GM23338 (cell line): Measurements from ENCODE around the gene C11orf52. TPM values are rescaled to one million over a fixed set of nuclear protein-coding genes. Genes with fewer than 3 reads are reported as not detected.
A peak's percentile ranks its signal among the peaks of the same experiment; 100 is the strongest.

Source experiments
- ATAC-seq: fragments of 200-7000 bp; cut with Tn5 transposase; 3 replicates; pipeline ENCODE4 v1.9.1; 2020
- DNase-seq: peaks from one replicate; pipeline ENCODE4 v3.0.0-alpha.2; 2015; ENCODE audit warnings: low spot score
- H2AFZ ChIP-seq: fragments of 200-600 bp; sonication (generic); 2 replicates; pipeline ENCODE4 v1.8.0; 2016; ENCODE audit warnings: antibody characterized with exemption, mild to moderate bottlenecking, moderate library complexity
- H3F3A ChIP-seq: fragments of 200-600 bp; sonication (generic); replicated peaks from 2 replicates; pipeline ENCODE4 v1.8.0; 2017; ENCODE audit warnings: antibody characterized with exemption, mixed run types, low read depth
- H3K27ac ChIP-seq: fragments of 200-600 bp; sonication (generic); 2 replicates; pipeline ENCODE4 v1.6.1; 2016; ENCODE audit warnings: low read depth
- H3K27me3 ChIP-seq: fragments of 200-600 bp; sonication (generic); 2 replicates; pipeline ENCODE4 v1.8.0; 2016; ENCODE audit warnings: mild to moderate bottlenecking, mixed run types, moderate library complexity; ENCODE audit not compliant: insufficient read depth
- H3K36me3 ChIP-seq: fragments of 200-600 bp; sonication (generic); 2 replicates; pipeline ENCODE4 v1.8.0; 2016; ENCODE audit warnings: mild to moderate bottlenecking; ENCODE audit not compliant: insufficient read depth
- H3K4me1 ChIP-seq: fragments of 200-600 bp; sonication (generic); 2 replicates; pipeline ENCODE4 v1.8.0; 2016; ENCODE audit warnings: mild to moderate bottlenecking, moderate library complexity; ENCODE audit not compliant: insufficient read depth
- H3K4me2 ChIP-seq: fragments of 200-600 bp; sonication (generic); 2 replicates; pipeline ENCODE4 v1.7.1; 2017; ENCODE audit warnings: mixed run types
- H3K4me3 ChIP-seq: fragments of 200-600 bp; sonication (generic); 2 replicates; pipeline ENCODE4 v1.6.1; 2016; ENCODE audit warnings: mixed run types
- H3K79me2 ChIP-seq: fragments of 200-600 bp; sonication (generic); replicated peaks from 2 replicates; pipeline ENCODE4 v1.8.0; 2017; ENCODE audit warnings: mild to moderate bottlenecking; ENCODE audit not compliant: insufficient read depth
- H3K9me2 ChIP-seq: fragments of 200-600 bp; sonication (generic); 2 replicates; pipeline ENCODE4 v1.8.0; 2017; ENCODE audit not compliant: insufficient read depth
- H4K20me1 ChIP-seq: fragments of 200-600 bp; sonication (generic); replicated peaks from 2 replicates; pipeline ENCODE4 v1.8.0; 2017; ENCODE audit warnings: mild to moderate bottlenecking; ENCODE audit not compliant: insufficient read depth
- H3K27ac Mint-ChIP-seq: 2 replicates; pipeline ENCODE4 v1.8.0; 2020; ENCODE audit warnings: inconsistent platforms, mild to moderate bottlenecking, moderate library complexity, mixed read lengths
- H3K27me3 Mint-ChIP-seq: 3 replicates; pipeline ENCODE4 v1.8.0; 2022; ENCODE audit warnings: low read depth, mild to moderate bottlenecking, moderate library complexity, mixed read lengths, inconsistent platforms; ENCODE audit not compliant: insufficient read depth, poor library complexity
- H3K36me3 Mint-ChIP-seq: 3 replicates; pipeline ENCODE4 v1.8.0; 2021; ENCODE audit warnings: low read depth, mild to moderate bottlenecking, inconsistent platforms, moderate library complexity, mixed read lengths
- H3K4me1 Mint-ChIP-seq: 3 replicates; pipeline ENCODE4 v1.8.0; 2020; ENCODE audit warnings: mild to moderate bottlenecking, inconsistent platforms, mixed read lengths
- H3K4me3 Mint-ChIP-seq: 3 replicates; pipeline ENCODE4 v1.8.0; 2021; ENCODE audit warnings: moderate library complexity, mild to moderate bottlenecking, inconsistent platforms, mixed read lengths
- H3K9me3 Mint-ChIP-seq: 3 replicates; pipeline ENCODE4 v1.8.0; 2020; ENCODE audit warnings: moderate library complexity, mild to moderate bottlenecking, inconsistent platforms, mixed read lengths
- POLR2AphosphoS5 ChIP-seq: IDR thresholded peaks from 2 replicates; pipeline ENCODE4 v1.6.1; 2016; ENCODE audit warnings: antibody characterized with exemption, low read depth
- ZNF462 ChIP-seq: fragments of 250-450 bp; sonication (Bioruptor Pico); IDR thresholded peaks from 2 replicates; pipeline ENCODE4 v1.5.0; 2020; ENCODE audit warnings: mild to moderate bottlenecking, moderate library complexity
- polyA plus RNA-seq: library from polyadenylated mRNA; unstranded; fragments of >200 nt; fragmentation: Nextera tagmentation; extraction: Ambion mirVana; gene quantifications from 2 replicates; pipeline ENCODE4 v1.2.1, GENCODE V29; 2016
- total RNA-seq: library from RNA; depleted of rRNA; stranded (reverse); fragments of >200 nt; shearing (Covaris generic); gene quantifications from 2 replicates; pipeline ENCODE4 v1.2.3, GENCODE V29; 2014
- TF ChIP-seq, protein P1 (sequence below), 2 experiments: fragments of 200-600 bp in 1 of 2; sonication (generic) in 1 of 2; conservative IDR thresholded peaks; 2 replicates each; pipeline versions ENCODE4 v1.5.1 to v1.6.1; 2016 to 2017; ENCODE audit warnings: antibody characterized with exemption in 2 of 2, low read depth in 2 of 2, mild to moderate bottlenecking in 2 of 2, moderate library complexity in 1 of 2

Gene C11orf52
- total and polyA plus RNA-seq, 2 experiments from 2014 or later: 1.0 to 4.1 TPM

GRCh38 chr11:111936040-111936540, 17.4 kb downstream of the C11orf52 start (continued):
- no peak for TF ChIP-seq ZNF462 (CRISPR knock-in tag)
- TF ChIP-seq POLR2AphosphoS5: no peak

GRCh38 chr11:111937461-111937769, 18.7 kb downstream of the C11orf52 start:
- peak overlapping the region; percentile 83 for H3K4me3 ChIP-seq

More at GRCh38 chr11:111937461-111937769, 18.7 kb downstream of the C11orf52 start:
- Histone ChIP-seq H2AFZ (peak overlapping the region; percentile 95), H3K36me3 (no peaks in the 10 kb centered on the region), H3K27ac (peak overlapping the region; percentile 80), H3K4me2 (peak overlapping the region; percentile 92), H4K20me1 (no peaks in the 10 kb centered on the region), H3K27me3 (no peaks in the 10 kb centered on the region), H3K4me1 (peaks cover 38% of the 10 kb centered on the region), H3K9me2 (no peaks in the 10 kb centered on the region), H3F3A (peaks cover 14% of the 10 kb centered on the region; the same call in 1 of the 2 replicates), H3K79me2 (peaks cover 17% of the 10 kb centered on the region; the same call in 1 of the 2 replicates)
- Mint-ChIP-seq H3K27ac (0 out of 2 replicates have a peak overlapping the region, but pooled peaks have one; percentile 75), H3K4me1 (peaks cover 42% of the 10 kb centered on the region), H3K9me3 (no peaks in the 10 kb centered on the region; the same call in 2 of the 3 replicates), H3K27me3 (peaks cover 5% of the 10 kb centered on the region), H3K36me3 (no peaks in the 10 kb centered on the region; the same call in 2 of the 3 replicates), H3K4me3 (peak overlapping the region; percentile 81)
- DNase-seq (no peak), ATAC-seq (no peak; the same call in 2 of the 3 replicates)
- TF ChIP-seq, protein P1, sequence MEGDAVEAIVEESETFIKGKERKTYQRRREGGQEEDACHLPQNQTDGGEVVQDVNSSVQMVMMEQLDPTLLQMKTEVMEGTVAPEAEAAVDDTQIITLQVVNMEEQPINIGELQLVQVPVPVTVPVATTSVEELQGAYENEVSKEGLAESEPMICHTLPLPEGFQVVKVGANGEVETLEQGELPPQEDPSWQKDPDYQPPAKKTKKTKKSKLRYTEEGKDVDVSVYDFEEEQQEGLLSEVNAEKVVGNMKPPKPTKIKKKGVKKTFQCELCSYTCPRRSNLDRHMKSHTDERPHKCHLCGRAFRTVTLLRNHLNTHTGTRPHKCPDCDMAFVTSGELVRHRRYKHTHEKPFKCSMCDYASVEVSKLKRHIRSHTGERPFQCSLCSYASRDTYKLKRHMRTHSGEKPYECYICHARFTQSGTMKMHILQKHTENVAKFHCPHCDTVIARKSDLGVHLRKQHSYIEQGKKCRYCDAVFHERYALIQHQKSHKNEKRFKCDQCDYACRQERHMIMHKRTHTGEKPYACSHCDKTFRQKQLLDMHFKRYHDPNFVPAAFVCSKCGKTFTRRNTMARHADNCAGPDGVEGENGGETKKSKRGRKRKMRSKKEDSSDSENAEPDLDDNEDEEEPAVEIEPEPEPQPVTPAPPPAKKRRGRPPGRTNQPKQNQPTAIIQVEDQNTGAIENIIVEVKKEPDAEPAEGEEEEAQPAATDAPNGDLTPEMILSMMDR (conservative IDR thresholded peaks at IDR 0.05; ENCODE audit: low read depth in 2 of 2): no peak
- TF ChIP-seq POLR2AphosphoS5: peak; percentile 62
